Endothelial cell of umbilical vein (primary cell): ENCODE data around the gene SMAD3. TPM values are rescaled to one million over a fixed set of nuclear protein-coding genes. Genes with fewer than 3 reads are reported as not detected.

Source experiments
- BruUV-seq: library from RNA; stranded (reverse); fragments of 400-500 nt; replicated peaks from 2 replicates; lab custom pipeline; 2021; lab: Mats Ljungman, UMichigan
- CTCF ChIA-PET: fragments of 300-600, 350-600 bp; sonication (Branson Sonifier 250); formaldehyde crosslinking; loops from one replicate; lab custom pipeline; 2021; ENCODE audit warnings: antibody characterized with exemption, inconsistent platforms; lab: Charles Lee
- POLR2A ChIA-PET: fragments of 300-600, 350-600 bp; sonication (Branson Sonifier 250); formaldehyde crosslinking; loops from one replicate; lab custom pipeline; 2021; ENCODE audit warnings: antibody characterized with exemption, inconsistent platforms; lab: Charles Lee
- DNase-seq: peaks from one replicate; pipeline ENCODE4 v3.0.0-alpha.2; 2011; ENCODE audit warnings: low read depth, low spot score
- FAIRE-seq: peaks from 2 replicates; lab custom pipeline; 2011; peaks lifted over from hg19 to GRCh38; lab: Jason Lieb, UNC
- H2AFZ ChIP-seq: 2 replicates; pipeline ENCODE4 v1.6.0; 2012; ENCODE audit warnings: low read depth, low read length, control low read depth, inconsistent platforms
- H3K27ac ChIP-seq: 2 replicates; pipeline ENCODE4 v1.5.1; 2011; ENCODE audit warnings: low read depth, mild to moderate bottlenecking, control low read depth, low read length, moderate library complexity; ENCODE audit not compliant: insufficient read depth
- H3K27me3 ChIP-seq, 2 experiments: 2 replicates each; pipeline versions ENCODE4 v1.6.0 to v1.6.1; 2011; ENCODE audit warnings: low read length in 2 of 2, mixed read lengths in 1 of 2; ENCODE audit not compliant: control insufficient read depth in 2 of 2, insufficient read depth in 2 of 2
- H3K36me3 ChIP-seq, 2 experiments: 2 replicates in 1 of 2; 3 replicates in 1 of 2; pipeline ENCODE4 v1.5.1; 2011; ENCODE audit warnings: low read length in 2 of 2, mild to moderate bottlenecking in 1 of 2, moderate library complexity in 1 of 2; ENCODE audit not compliant: control insufficient read depth in 2 of 2, insufficient read depth in 2 of 2; ENCODE audit errors: extremely low read depth in 1 of 2
- H3K4me1 ChIP-seq: 3 replicates; pipeline ENCODE4 v1.5.1; 2011; ENCODE audit warnings: mild to moderate bottlenecking, low read length; ENCODE audit not compliant: control insufficient read depth, insufficient read depth; ENCODE audit errors: extremely low read depth
- H3K4me2 ChIP-seq: 2 replicates; pipeline ENCODE4 v1.6.1; 2011; ENCODE audit warnings: low read length, control low read depth, mixed read lengths; ENCODE audit not compliant: insufficient read depth
- H3K4me3 ChIP-seq, 3 experiments: fragments of 200-600 bp in 1 of 3; sonication (generic), shearing (Covaris generic) in 1 of 3; replicated peaks in 1 of 3; 2 replicates each; pipeline ENCODE4 v1.5.1; 2011 to 2016; ENCODE audit warnings: control low read depth in 3 of 3, low read length in 3 of 3, mild to moderate bottlenecking in 2 of 3, inconsistent platforms in 1 of 3, low read depth in 1 of 3, moderate library complexity in 1 of 3; ENCODE audit not compliant: insufficient read depth in 1 of 3
- H3K79me2 ChIP-seq: 2 replicates; pipeline ENCODE4 v1.6.0; 2012; ENCODE audit warnings: low read length, inconsistent platforms; ENCODE audit not compliant: control insufficient read depth, insufficient read depth
- H3K9ac ChIP-seq: replicated peaks from 2 replicates; pipeline ENCODE3; 2011; ENCODE audit warnings: low read length, control low read depth; ENCODE audit not compliant: insufficient read depth; ENCODE audit errors: extremely low read depth
- H3K9me1 ChIP-seq: replicated peaks from 3 replicates; pipeline ENCODE4 v1.6.0; 2011; ENCODE audit warnings: mild to moderate bottlenecking, low read length; ENCODE audit not compliant: control insufficient read depth, insufficient read depth; ENCODE audit errors: extremely low read depth
- H3K9me3 ChIP-seq: replicated peaks from 2 replicates; pipeline ENCODE4 v1.5.1; 2012; ENCODE audit warnings: low read length, inconsistent platforms; ENCODE audit not compliant: control insufficient read depth, insufficient read depth
- H4K20me1 ChIP-seq: replicated peaks from 2 replicates; pipeline ENCODE3; 2011; ENCODE audit warnings: mild to moderate bottlenecking, low read length; ENCODE audit not compliant: control insufficient read depth, insufficient read depth; ENCODE audit errors: extremely low read depth
- EZH2 ChIP-seq: IDR thresholded peaks from 2 replicates; pipeline ENCODE4 v1.6.1; 2012; ENCODE audit warnings: borderline replicate concordance, low read depth, mild to moderate bottlenecking, moderate library complexity, low read length, inconsistent platforms; ENCODE audit not compliant: severe bottlenecking
- FOS ChIP-seq: IDR thresholded peaks from 2 replicates; pipeline ENCODE4 v1.6.1; 2011; ENCODE audit warnings: mild to moderate bottlenecking, low read length, moderate library complexity, borderline replicate concordance; ENCODE audit not compliant: insufficient read depth
- GATA2 ChIP-seq: IDR thresholded peaks from 2 replicates; pipeline ENCODE4 v1.7.0; 2011; ENCODE audit warnings: low read depth, mild to moderate bottlenecking, moderate library complexity, mixed read lengths, low read length; ENCODE audit not compliant: insufficient read length, insufficient read depth
- JUN ChIP-seq: IDR thresholded peaks from 2 replicates; pipeline ENCODE4 v1.6.1; 2011; ENCODE audit warnings: borderline replicate concordance, low read depth; ENCODE audit not compliant: insufficient read length, insufficient read depth
- MAX ChIP-seq: IDR thresholded peaks from 2 replicates; pipeline ENCODE4 v1.6.1; 2011; ENCODE audit not compliant: insufficient read depth, insufficient read length
- MYC ChIP-seq: IDR thresholded peaks from one replicate; pipeline ENCODE4 v1.6.1; 2011; ENCODE audit warnings: mild to moderate bottlenecking, low read depth, low read length
- POLR2A ChIP-seq: IDR thresholded peaks from 2 replicates; pipeline ENCODE4 v1.6.1; 2012; ENCODE audit warnings: low read depth, mild to moderate bottlenecking, control low read depth, low read length
- POLR2AphosphoS5 ChIP-seq: IDR thresholded peaks from 2 replicates; pipeline ENCODE4 v1.6.1; 2012; ENCODE audit warnings: low read depth, mild to moderate bottlenecking, control low read depth, low read length, moderate library complexity; ENCODE audit not compliant: insufficient read depth
- dilution Hi-C: fragments of 300-500 bp; cut with MboI; formaldehyde crosslinking; loops from one replicate; pipeline ENCODE4 v1.15.0; 2019; ENCODE audit warnings: low sequenced_read_pairs; ENCODE audit not compliant: extremely low pct_ligation_motif_present
- intact Hi-C: fragments of 100-400 bp; cut with micrococcal nuclease; formaldehyde crosslinking; loops from one replicate; pipeline ENCODE4 v1.10.0; 2022
- polyA plus RNA-seq, 4 experiments: library from polyadenylated mRNA; depleted of rRNA in 3 of 4; stranded (reverse) in 3 of 4; unstranded in 1 of 4; fragments of >200 nt; gene quantifications; 2 replicates each; pipeline versions ENCODE4 v1.2.1 to v1.2.3, GENCODE V29; 2011 to 2012; ENCODE audit warnings: missing spikeins in 1 of 4
- total RNA-seq: library from RNA; stranded (reverse); gene quantifications from 2 replicates; pipeline ENCODE4 v1.2.3, GENCODE V29; 2021
- TF ChIP-seq, protein P1 (sequence below), 2 donors: IDR thresholded peaks; 1 replicate in 1 of 2; 2 replicates in 1 of 2; pipeline ENCODE4 v1.5.1; 2011; ENCODE audit warnings: low read length in 2 of 2, mild to moderate bottlenecking in 2 of 2, moderate library complexity in 2 of 2, control low read depth in 1 of 2, inconsistent platforms in 1 of 2, low read depth in 1 of 2; ENCODE audit not compliant: insufficient read depth in 1 of 2; ENCODE audit errors: extremely low read depth in 1 of 2

SMAD3 gene
- total and polyA plus RNA-seq, 2 donors (not counting 3 experiments of a cell fraction or from before 2014, with no cell fraction given): 56.4 to 88.2 TPM

- Histone ChIP-seq H3K79me2 (no peaks in the 10 kb centered on the region), H4K20me1 (no peaks in the 10 kb centered on the region), H3K4me2 (no peak overlapping the region), H3K9me3 (no peaks in the 10 kb centered on the region), H3K27ac (no peak overlapping the region), H3K9ac (no peak overlapping the region), H3K4me3 (no peak overlapping the region), H2AFZ (no peak overlapping the region), H3K4me1 (peaks cover 19% of the 10 kb centered on the region), H3K36me3 (no peaks in the 10 kb centered on the region), H3K9me1 (no peaks in the 10 kb centered on the region), H3K27me3 (no peaks in the 10 kb centered on the region)
- intact Hi-C loops (no loop called here), dilution Hi-C loops (no loop called here)
- TF ChIP-seq POLR2AphosphoS5 (no peak), MYC (no peak), POLR2A (no peak), EZH2 (no peak), JUN (no peak), GATA2 (no peak), FOS (no peak), MAX (no peak)
- TF ChIP-seq, protein P1, sequence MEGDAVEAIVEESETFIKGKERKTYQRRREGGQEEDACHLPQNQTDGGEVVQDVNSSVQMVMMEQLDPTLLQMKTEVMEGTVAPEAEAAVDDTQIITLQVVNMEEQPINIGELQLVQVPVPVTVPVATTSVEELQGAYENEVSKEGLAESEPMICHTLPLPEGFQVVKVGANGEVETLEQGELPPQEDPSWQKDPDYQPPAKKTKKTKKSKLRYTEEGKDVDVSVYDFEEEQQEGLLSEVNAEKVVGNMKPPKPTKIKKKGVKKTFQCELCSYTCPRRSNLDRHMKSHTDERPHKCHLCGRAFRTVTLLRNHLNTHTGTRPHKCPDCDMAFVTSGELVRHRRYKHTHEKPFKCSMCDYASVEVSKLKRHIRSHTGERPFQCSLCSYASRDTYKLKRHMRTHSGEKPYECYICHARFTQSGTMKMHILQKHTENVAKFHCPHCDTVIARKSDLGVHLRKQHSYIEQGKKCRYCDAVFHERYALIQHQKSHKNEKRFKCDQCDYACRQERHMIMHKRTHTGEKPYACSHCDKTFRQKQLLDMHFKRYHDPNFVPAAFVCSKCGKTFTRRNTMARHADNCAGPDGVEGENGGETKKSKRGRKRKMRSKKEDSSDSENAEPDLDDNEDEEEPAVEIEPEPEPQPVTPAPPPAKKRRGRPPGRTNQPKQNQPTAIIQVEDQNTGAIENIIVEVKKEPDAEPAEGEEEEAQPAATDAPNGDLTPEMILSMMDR (IDR thresholded peaks at IDR 0.05; ENCODE audit: extremely low read depth in 1 of 2, insufficient read depth in 1 of 2, low read depth in 1 of 2, low read length in 2 of 2): no peak
- DNase-seq: no peak
- no TSS peak for BruUV-seq
- ChIA-PET CTCF (no interaction called here), POLR2A (no interaction called here)
- FAIRE-seq: no peak
Observed at GRCh38 chr15:67035886-67036285, 29.5 kb upstream of the SMAD3 start.
